Osteoblast (primary cell): Measurements from ENCODE around the gene CHST15. TPM values are rescaled to one million over a fixed set of nuclear protein-coding genes. Genes with fewer than 3 reads are reported as not detected.

Experiments
- DNase-seq: peaks from one replicate; pipeline ENCODE4 v3.0.0; 2011; ENCODE audit warnings: low spot score, mixed read lengths; ENCODE audit not compliant: insufficient read length; ENCODE audit errors: missing footprints
- H2AFZ ChIP-seq: 2 replicates; pipeline ENCODE4 v1.6.0; 2011; ENCODE audit warnings: mild to moderate bottlenecking, low read length
- H3K27ac ChIP-seq: 2 replicates; pipeline ENCODE4 v1.5.1; 2011; ENCODE audit warnings: mild to moderate bottlenecking, low read depth, low read length, moderate library complexity
- H3K27me3 ChIP-seq: 2 replicates; pipeline ENCODE4 v1.6.0; 2012; ENCODE audit warnings: mild to moderate bottlenecking, control low read depth, inconsistent platforms, low read length, moderate library complexity; ENCODE audit not compliant: insufficient read depth
- H3K36me3 ChIP-seq: 2 replicates; pipeline ENCODE4 v1.5.1; 2011; ENCODE audit warnings: mild to moderate bottlenecking, low read length, control low read depth, moderate library complexity; ENCODE audit not compliant: insufficient read depth
- H3K4me1 ChIP-seq: 2 replicates; pipeline ENCODE4 v1.5.1; 2011; ENCODE audit warnings: mild to moderate bottlenecking, low read length, control low read depth, moderate library complexity; ENCODE audit not compliant: insufficient read depth
- H3K4me2 ChIP-seq: 2 replicates; pipeline ENCODE4 v1.6.0; 2011; ENCODE audit warnings: mild to moderate bottlenecking, low read length; ENCODE audit not compliant: insufficient read depth
- H3K4me3 ChIP-seq: fragments of 200-600 bp; sonication (generic); 3 replicates; pipeline ENCODE4 v1.5.1; 2012; ENCODE audit warnings: mild to moderate bottlenecking, low read length, inconsistent platforms; ENCODE audit not compliant: insufficient read depth
- H3K79me2 ChIP-seq: 2 replicates; pipeline ENCODE4 v1.6.0; 2012; ENCODE audit warnings: mild to moderate bottlenecking, low read length, control low read depth, inconsistent platforms; ENCODE audit not compliant: insufficient read depth
- H3K9me3 ChIP-seq: 2 replicates; pipeline ENCODE4 v1.5.1; 2011; ENCODE audit warnings: low read depth, low read length, control low read depth
- H4K20me1 ChIP-seq: 2 replicates; pipeline ENCODE4 v1.6.0; 2012; ENCODE audit warnings: mild to moderate bottlenecking, low read length, control low read depth; ENCODE audit not compliant: insufficient read depth
- total RNA-seq: library from RNA; depleted of rRNA; stranded (reverse); fragments of >200 nt; gene quantifications from 2 replicates; pipeline ENCODE4 v1.2.3, GENCODE V29; 2012
- TF ChIP-seq, protein P1 (sequence below): IDR thresholded peaks from 2 replicates; pipeline ENCODE4 v1.5.1; 2011; ENCODE audit warnings: mild to moderate bottlenecking, low read depth, low read length, moderate library complexity; ENCODE audit errors: extremely low read depth

The CHST15 gene
- total RNA-seq, 1 donor, result 22.8 TPM

- H2AFZ ChIP-seq, result no peak overlapping the region
- H3K27me3 ChIP-seq, result peaks cover 20% of the 10 kb centered on the region
- no peaks in the 10 kb centered on the region for H3K4me1 ChIP-seq
- H3K27ac ChIP-seq, result no peak overlapping the region
- DNase-seq, result no peak
- TF ChIP-seq, protein P1, sequence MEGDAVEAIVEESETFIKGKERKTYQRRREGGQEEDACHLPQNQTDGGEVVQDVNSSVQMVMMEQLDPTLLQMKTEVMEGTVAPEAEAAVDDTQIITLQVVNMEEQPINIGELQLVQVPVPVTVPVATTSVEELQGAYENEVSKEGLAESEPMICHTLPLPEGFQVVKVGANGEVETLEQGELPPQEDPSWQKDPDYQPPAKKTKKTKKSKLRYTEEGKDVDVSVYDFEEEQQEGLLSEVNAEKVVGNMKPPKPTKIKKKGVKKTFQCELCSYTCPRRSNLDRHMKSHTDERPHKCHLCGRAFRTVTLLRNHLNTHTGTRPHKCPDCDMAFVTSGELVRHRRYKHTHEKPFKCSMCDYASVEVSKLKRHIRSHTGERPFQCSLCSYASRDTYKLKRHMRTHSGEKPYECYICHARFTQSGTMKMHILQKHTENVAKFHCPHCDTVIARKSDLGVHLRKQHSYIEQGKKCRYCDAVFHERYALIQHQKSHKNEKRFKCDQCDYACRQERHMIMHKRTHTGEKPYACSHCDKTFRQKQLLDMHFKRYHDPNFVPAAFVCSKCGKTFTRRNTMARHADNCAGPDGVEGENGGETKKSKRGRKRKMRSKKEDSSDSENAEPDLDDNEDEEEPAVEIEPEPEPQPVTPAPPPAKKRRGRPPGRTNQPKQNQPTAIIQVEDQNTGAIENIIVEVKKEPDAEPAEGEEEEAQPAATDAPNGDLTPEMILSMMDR, result no peak
- no peak overlapping the region for H3K4me3 ChIP-seq
- H3K4me2 ChIP-seq, result no peak overlapping the region
- H3K79me2 ChIP-seq, result no peaks in the 10 kb centered on the region
- H3K9me3 ChIP-seq, result peaks cover 4% of the 10 kb centered on the region
- H3K36me3 ChIP-seq, result no peaks in the 10 kb centered on the region
- H4K20me1 ChIP-seq, result no peaks in the 10 kb centered on the region
These were observed 119.0 kb downstream of the CHST15 start for GRCh38 chr10:123974406-123974805.

- DNase-seq, result no peak
- TF ChIP-seq, protein P1, result no peak
- Histone ChIP-seq H2AFZ (no peak overlapping the region), H3K79me2 (no peaks in the 10 kb centered on the region), H4K20me1 (no peaks in the 10 kb centered on the region), H3K27me3 (peaks cover 26% of the 10 kb centered on the region), H3K27ac (no peak overlapping the region), H3K4me1 (no peaks in the 10 kb centered on the region), H3K4me2 (no peak overlapping the region), H3K9me3 (peaks cover 4% of the 10 kb centered on the region), H3K36me3 (no peaks in the 10 kb centered on the region), H3K4me3 (no peak overlapping the region)
These were observed 120.7 kb downstream of the CHST15 start for GRCh38 chr10:123972481-123973401.

- Histone ChIP-seq H2AFZ (no peak overlapping the region), H3K9me3 (peaks cover 4% of the 10 kb centered on the region), H3K4me2 (no peak overlapping the region), H3K79me2 (no peaks in the 10 kb centered on the region), H3K4me3 (no peak overlapping the region), H4K20me1 (no peaks in the 10 kb centered on the region), H3K36me3 (no peaks in the 10 kb centered on the region), H3K4me1 (no peaks in the 10 kb centered on the region), H3K27ac (no peak overlapping the region), H3K27me3 (peaks cover 28% of the 10 kb centered on the region)
- no peak for DNase-seq
- TF ChIP-seq, protein P1, result no peak
These were observed 122.5 kb downstream of the CHST15 start for GRCh38 chr10:123970927-123971286.

DNA sequence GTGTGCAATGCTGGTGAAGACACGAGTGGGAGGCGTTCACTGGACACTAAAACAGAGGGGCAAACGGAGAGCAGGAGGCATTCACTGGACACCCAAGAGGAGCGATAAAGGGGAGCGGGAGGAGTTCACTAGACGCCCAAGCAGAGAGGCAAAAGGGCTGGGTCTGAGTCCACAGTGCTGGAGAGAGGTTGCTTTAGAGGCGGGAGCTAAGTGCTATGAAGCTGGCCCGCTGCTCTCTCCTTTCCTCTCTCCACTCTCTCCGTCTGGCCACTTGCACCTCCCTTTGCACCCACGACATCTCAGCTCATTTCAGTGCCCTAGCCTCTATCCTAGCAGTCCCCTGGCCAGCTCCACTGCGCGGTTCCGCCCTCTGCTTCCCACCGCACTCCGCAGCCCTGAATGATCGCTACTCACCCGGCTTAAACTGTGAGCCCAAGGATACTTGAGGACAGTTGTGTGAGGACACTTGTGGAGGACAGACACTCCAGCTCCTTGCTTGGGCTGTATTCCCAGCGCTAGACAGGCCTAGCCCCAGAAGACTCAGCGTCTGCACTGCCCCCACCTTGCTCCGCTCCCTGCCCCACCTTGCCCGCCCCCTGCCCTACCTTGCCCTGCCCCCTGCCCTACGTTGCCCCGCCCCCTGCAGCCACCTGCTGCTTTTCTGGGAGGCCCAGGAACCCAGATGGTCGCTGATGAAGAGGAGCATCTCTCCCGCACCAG, 123.0 kb downstream of the CHST15 start:
- H3K4me3 ChIP-seq, result no peak overlapping the region
- no peak for DNase-seq
- peaks cover 28% of the 10 kb centered on the region for H3K27me3 ChIP-seq
- TF ChIP-seq, protein P1, result no peak
- H3K27ac ChIP-seq, result no peak overlapping the region
- H3K79me2 ChIP-seq, result no peaks in the 10 kb centered on the region
- no peaks in the 10 kb centered on the region for H3K36me3 ChIP-seq
- no peaks in the 10 kb centered on the region for H3K4me1 ChIP-seq
- H4K20me1 ChIP-seq, result no peaks in the 10 kb centered on the region
- H3K4me2 ChIP-seq, result no peak overlapping the region
- H2AFZ ChIP-seq, result no peak overlapping the region
- peaks cover 4% of the 10 kb centered on the region for H3K9me3 ChIP-seq
